DMS114 treated with DMSO at 0.1 percent for 48 hours (cell line): ENCODE measurements around the gene VKORC1.

Source experiments
- DNase-seq: peaks from one replicate; lab custom pipeline; 2025; ENCODE audit not compliant: unreplicated experiment; lab: John Stamatoyannopoulos, UW

VKORC1 gene

DNA sequence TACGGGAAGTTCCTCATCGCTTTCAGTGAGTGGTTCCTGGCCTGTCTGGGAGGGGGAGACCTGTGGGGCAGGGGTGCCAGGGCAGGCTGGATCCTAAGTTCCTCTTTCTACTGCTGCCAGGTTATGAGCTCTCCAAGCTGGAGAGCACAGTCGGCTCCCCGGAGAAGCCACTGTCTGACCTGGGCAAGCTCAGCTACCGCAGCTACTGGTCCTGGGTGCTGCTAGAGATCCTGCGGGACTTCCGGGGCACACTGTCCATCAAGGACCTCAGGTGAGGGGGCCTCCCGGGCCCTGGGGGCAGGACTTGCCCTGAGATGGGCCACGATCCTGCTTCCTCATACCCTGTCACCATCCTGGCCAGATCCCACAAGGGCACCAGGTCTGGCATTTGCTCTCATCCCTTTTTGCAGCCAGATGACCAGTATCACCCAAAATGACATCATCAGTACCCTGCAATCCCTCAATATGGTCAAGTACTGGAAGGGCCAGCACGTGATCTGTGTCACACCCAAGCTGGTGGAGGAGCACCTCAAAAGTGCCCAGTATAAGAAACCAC lies 35.8 kb upstream of the VKORC1 start:
- DNase-seq: no peak

DNA sequence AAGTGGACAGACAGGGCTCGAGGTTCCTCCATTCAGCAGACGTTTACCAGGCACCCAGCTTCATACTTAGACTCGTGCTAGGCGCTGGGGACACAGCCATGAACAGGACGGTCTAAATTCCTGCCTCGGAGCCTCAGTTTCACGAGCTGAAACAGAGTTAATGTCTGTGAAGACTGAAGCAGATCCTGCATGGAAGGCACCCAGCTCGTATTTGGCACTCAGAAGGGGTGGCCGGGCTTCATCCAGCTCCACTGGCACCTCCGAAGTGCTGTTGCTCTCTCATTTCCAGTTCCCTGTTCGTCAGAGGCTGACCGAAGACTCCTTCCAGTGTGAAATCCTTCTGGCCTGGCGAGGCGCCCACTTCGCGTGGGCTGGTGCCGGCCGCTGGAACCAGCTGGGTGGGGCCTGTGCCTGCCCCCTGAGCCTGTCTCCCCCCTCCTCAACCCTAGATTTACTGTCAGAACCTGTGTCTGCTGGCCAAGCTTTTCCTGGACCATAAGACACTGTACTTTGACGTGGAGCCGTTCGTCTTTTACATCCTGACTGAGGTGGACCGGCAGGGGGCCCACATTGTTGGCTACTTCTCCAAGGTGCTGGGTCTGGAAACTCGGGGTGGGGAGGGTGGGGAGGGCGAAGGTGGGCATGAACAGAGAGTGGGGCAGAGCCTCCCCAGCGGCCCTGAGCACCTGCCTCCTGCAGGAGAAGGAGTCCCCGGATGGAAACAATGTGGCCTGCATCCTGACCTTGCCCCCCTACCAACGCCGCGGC lies 35.2 kb upstream of the VKORC1 start:
- DNase-seq: no peak

DNA sequence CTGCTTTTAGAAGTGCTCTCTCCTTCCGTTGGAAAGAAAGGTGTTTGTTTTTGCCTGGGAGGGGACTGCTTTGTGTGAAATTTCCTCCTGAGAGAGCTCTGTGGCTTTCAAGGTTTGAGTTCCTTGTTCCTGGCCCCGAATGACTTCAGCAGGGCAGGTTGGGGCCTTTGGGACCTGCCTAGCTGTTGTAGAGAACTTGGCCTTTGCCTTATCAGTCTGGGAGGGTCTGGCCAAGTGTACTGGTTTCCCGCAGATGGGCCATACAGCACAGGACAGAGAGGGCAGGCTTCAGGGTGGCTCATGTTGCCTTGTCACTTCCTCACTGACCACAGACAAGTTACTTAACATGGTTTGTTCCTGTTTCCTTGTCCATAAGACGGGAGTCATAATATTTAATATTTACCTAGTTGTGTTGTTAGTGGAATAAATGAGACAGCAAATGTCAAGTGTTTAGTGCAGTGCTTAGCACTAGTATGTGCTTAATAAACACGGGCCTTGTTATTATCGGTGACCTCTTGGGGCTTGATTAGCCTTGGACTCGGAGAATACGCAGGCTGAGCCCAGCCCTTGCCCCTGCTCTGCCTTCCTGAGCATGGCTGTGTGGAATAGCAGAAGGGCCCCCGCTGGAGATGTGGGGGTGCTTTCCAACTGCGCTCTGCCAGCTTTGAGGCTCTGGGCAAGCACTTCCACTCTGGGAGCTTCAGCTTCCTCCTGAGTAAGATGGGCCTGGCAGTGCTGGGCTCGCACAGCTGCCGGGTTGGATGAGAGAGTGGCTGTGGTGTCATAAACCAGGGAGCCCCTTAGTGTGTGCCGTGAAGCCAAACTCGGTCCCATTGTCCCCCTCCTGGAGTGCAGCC lies 34.3 kb upstream of the VKORC1 start:
- no peak for DNase-seq

DNA sequence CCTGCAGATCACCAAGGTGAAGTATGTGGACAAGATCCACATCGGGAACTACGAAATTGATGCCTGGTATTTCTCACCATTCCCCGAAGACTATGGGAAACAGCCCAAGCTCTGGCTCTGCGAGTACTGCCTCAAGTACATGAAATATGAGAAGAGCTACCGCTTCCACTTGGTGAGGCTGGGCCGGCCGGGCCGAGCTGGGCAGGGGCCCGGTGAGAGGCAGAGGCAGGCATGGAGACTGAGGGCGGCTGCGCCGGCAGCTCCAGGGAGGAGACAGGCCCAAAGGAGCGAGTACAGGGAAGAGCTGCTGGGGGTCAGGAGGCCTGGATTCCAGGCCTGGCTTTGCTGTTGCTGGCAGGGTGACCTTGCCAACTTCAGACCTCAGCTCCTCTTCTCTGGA lies 32.6 kb upstream of the VKORC1 start:
- no peak for DNase-seq

DNA sequence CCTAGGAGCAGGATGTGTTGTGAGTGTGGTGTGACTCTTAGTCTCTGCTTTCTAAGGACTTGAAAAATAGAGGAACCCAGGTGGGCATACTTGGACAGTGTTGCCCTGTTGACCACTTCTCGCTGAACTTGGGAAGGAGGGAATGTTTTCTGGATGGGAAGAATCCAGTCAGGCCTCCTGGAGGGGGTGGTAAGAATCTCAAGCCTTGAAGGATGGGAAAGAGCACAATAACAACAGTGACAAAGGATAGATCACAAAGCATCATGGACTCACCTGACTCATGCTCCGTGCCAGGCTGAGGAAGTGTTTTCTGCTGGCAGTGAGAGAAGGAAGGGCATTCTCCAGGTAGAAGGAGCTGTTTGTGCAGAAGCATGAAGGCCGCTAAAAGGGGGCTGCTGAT lies 31.2 kb upstream of the VKORC1 start:
- DNase-seq: no peak

DNA sequence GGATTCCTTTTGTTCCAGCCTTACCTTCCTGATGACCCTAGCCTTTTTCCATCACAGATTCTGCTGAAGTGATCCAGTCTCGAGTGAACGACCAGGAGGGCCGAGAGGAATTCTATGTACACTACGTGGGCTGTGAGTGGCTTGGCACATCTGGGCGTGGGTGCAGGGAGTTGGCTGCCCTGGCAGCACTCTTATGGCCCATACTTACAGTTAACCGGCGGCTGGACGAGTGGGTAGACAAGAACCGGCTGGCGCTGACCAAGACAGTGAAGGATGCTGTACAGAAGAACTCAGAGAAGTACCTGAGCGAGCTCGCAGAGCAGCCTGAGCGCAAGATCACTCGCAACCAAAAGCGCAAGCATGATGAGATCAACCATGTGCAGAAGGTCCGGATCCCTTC lies 25.5 kb upstream of the VKORC1 start:
- no peak for DNase-seq

DNA sequence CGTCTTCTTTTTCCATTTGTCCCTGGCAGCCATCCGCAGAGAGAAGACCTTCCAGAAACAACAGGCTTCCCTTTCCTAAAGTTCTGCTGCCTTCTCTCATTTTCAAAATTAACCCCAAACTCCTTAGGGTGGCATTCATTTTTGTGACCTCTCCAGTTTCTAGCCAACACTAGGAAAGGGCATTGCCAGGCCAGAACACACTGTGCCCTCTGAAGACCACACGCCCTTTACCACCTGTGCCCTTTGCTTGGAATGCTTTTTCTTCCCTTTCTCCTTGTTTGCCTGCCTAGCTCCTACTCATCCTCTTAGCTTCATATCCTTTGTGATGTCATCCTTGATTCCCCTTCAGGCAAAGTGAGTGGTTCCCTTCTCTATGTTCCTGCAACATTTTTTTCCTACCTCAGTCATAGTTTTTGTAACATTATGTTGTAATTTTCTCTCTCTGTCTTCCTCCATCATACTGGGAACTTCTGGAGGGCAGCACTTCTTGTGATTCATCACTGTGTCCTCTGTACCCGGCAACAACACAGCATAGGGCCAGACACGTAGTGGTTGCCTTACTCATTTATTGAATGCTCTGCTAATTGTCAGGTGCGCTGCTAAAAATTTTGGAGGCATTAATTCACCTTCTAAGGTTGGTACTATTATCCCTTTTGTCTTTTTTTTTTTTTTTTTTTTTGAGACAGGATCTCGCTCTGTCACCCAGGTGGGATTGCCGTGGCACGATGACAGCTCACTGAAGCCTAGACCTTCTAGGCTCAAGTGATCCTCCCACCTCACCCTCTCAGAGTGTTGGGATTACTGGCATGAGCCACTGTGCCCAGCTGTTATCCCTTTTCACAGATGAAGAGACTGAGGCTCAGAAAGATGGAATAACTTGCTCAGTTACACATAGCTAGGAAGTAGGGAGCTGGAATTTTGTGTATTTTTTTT lies 23.9 kb upstream of the VKORC1 start:
- no peak for DNase-seq

DNA sequence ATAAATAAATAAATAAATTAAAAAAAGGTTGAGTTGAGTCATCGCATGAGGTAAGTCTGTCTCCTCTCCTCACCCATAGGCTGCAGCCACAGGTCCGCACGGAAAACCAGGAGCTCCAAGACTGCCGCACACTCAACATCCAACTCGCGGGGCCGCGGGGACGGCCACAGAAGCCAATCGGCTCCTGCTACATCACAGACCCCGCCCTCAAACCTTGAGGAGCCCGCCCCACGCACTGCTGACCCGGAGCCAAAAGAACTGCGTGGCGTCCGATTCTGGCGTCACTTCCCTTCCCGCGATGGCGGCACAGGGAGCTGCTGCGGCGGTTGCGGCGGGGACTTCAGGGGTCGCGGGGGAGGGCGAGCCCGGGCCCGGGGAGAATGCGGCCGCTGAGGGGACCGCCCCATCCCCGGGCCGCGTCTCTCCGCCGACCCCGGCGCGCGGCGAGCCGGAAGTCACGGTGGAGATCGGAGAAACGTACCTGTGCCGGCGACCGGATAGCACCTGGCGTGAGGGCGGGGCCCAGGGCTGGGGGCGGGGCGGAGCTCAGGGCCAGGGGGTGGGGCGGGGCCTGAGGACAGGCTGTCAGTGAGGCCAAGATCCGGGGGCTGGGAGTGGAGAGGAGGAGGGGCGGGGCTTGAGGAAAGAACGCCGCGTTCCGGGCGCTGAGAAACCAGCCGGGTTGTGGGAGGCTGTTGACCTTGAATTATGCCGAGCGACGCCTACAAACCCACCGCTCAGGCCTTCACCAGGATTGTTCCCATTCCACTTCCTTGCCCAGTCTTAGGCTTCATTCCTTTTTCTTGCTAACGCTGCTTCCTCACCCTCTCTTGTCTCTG lies 23.0 kb upstream of the VKORC1 start, which contains the start of gene KAT8:
KAT8 (plus strand) TSS at position 281 of the 839 bp plus-strand sequence; CDS start at position 299, 18 bp downstream.
- DNase-seq: peak; percentile 97

DNA sequence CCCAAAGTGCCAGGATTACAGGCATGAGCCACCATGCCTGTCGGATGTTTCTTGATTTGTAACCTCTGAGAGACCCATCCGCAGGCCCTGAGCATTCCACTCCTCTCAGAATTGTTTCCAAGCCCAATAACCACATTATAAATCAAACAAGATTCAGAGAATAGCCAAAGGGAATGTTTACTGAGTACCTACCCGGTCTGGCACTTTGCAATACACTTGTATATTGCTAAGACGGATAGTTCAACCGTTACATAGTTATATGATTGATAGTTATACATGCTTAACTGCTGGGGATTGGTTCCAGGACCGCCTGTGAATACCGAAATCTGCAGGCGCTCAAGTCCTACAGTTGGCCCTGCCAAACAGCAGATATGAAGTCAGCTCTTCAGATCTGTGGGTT lies 19.9 kb upstream of the VKORC1 start:
- no peak for DNase-seq

DNA sequence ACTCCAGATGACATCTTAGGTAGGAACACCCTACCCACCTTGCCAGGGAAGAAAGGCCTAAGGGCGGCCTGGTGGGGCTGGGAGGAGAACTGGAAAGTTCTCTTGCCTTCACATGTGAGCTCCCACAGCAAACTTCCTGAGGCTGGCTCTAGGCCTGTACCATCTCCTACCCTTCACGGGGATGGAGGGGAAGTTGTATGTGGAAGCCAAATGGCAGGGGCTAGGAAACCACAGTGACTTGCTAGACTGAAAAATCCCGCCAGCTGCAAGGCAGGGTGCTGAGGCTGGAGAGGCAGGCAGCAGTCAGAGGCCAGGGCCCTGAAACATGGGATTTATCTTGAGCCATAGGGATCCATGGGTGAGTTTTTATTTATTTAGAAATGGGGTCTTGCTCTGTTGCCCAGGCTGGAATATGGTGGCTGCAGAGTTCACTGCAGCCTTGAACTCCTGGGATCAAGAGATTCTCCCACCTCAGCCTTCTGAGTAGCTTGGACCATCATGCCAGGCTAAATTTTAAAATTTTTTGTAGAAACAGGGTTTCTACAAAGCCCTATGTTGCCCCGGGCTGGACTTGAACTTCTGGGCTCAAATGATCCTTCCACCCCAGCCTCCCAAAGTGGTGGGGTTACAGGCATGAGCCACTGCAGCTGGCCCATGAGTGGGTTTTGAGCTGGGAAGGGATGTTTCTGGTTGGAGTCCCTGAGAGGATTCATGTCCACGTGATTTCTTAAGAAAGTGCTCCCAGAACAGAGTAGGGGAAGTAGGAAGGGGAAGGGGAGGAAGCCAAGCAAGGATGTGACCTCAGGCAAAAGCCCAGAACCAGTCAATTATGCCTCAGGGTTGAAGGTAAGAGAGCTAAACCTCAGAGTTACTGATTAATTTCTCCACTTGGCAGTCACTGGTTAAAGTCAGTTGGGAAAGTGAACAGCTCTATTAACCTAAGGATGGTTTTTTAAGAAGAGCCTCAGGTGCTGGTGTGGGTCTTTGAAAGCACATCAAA lies 18.8 kb upstream of the VKORC1 start:
- DNase-seq: no peak

DNA sequence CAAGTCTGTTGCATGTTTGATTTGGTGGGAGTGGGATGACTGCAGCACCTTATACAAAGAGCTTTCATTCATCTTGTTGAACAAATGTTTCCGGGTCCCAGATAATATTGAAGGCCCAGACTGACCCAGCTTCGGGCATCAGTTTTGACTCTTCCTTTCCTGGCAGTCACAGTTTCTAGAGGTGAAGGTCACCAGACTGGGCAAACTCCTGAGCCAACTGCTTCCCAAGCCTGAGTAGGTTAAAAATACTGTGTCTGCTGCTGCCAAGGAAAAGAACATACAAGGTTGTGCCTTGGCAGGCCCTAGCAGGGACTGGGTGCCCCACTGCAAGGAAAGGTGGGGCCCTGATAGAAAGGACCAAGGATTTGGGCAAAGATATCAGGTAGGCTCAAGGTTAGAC lies 18.1 kb upstream of the VKORC1 start:
- DNase-seq: no peak

DNA sequence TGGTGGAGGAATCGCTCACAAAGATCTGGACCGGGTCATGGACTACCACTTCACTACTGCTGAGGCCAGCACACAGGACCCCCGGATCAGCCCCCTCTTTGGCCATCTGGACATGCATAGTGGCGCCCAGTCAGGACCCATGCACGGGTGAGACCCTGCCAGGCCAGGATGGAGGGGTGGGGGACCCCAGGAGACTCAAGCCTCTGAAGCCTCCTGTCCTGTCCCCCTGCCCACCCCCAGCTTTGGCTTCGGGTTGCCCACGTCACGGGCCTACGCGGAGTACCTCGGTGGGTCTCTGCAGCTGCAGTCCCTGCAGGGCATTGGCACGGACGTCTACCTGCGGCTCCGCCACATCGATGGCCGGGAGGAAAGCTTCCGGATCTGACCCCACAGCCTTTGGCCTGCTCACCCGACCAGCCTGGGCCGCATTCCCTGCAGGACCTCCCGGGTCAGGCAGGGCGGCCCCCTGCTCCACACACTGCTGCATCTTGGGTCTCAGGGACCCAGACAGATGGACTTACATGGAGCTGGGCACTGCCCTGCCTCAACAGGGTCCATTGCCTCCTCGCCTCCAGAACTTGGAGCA lies 17.4 kb upstream of the VKORC1 start:
- no peak for DNase-seq

DNA sequence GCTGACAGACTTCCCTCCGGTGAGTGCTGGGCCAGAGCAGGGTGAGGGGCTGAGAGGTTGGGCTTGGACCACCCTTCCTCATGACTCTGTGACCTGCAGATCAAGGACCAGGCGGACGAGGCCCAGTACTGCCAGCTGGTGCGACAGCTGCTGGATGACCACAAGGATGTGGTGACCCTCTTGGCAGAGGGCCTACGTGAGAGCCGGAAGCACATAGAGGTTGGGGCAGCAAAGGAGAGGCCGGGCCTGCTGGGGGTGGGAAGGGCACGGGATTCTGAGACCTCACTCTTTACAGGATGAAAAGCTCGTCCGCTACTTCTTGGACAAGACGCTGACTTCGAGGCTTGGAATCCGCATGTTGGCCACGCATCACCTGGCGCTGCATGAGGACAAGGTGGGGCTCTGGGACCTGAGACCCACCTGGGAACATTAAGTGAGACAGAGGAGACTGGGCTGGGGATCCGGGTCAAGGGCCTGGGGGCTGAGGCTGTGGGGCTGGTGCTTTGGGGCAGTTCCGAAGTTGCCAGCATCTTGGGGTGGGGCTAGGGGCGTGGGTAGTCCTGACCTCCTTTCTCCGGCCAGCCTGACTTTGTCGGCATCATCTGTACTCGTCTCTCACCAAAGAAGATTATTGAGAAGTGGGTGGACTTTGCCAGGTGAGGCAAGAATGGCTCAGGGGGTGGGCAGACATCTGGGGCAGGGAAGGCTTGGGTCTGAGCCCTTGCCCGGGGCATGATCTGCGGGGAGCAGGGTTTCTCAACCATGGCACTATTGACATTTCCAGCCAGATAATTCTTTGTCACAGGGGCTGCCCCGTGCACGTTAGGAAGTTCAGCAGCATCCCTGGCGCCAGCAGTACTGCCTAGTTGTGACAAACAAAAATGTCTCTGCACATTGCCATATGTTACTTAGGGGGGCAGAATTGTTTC lies 15.8 kb upstream of the VKORC1 start:
- no peak for DNase-seq

DNA sequence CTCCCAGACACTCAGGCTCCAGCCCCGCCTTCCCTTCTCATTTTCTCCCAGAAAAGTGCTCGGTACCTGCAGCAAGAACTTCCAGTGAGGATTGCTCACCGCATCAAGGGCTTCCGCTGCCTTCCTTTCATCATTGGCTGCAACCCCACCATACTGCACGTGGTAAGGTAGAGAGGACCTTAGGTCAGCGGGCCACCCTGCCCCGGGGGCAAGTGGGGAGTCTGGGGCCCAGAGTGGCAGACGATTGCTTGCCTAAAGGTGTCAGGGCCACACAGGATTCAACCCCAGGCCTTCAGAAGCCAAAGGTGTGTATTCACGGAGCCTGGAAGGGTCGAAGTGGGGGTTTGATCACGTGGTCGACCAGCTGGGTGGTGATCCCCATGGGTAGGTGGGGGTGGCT lies 15.0 kb upstream of the VKORC1 start:
- no peak for DNase-seq

DNA sequence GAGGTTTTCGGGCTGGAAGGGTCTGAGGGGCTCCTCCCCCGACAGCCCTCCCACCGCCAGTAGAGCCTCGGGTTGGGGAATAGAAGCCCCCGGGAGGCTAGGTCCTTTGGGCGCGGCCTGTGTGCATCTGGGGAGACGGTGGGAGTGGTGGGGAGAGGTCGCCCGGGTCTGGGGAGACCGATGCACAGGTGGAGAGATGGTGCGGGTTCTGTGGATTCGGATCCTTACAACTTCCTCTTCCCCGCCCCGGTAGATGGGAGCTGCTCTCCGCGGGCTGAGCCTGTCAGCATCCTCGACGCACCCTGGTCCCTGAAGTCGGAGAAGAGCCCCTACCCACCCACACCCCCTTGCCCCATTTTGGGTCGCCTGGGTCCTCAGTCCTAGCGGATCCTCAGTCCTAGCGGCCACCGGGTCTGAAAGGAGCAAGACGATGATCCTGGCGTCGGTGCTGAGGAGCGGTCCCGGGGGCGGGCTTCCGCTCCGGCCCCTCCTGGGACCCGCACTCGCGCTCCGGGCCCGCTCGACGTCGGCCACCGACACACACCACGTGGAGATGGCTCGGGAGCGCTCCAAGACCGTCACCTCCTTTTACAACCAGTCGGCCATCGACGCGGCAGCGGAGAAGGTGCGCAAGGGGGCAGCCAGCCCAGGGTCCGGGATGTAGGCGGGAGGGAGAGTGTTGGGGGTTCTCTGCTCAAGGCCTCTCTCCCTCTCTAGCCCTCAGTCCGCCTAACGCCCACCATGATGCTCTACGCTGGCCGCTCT lies 14.4 kb upstream of the VKORC1 start:
- no peak for DNase-seq

DNA sequence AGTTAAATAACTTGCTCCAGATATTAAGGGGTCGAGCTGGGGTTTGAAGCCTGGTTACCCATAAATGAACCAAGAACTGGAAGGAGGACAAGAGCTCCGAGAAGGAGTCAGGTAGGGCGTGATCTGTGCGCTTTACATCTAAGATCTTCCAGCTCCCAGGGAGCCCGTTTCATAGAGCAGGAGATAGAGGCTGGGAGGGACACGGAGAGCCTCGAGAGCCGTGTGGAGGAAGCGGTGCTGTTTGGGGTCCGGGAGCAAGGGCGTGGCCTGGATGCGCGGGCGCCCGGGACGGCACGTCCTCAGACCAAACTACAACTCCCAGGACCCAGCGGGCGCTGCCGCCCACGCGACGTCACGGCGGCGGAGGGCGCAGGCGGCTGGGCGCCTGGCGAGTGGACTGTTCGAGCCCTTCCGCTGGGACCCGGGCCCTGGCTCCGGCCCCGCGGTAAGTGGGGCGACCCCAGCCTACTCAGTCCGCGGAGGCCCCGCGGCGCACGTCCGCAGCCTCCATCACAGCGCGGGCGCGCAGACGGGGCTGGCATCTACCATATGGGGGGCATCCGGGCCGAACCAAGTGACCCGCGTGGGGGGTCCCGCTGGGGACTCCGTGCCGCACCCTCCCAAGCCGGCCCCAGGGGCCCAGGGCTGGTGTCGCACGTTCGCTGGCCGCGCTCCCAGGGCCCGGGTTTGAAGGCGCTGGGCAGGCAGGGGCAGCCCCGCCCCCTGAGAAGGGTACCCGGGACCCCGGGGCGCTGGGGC lies 13.6 kb upstream of the VKORC1 start, which contains the start of gene BCKDK:
BCKDK (plus strand) TSS at position 352 of the 759 bp plus-strand sequence. CDS start 838 bp downstream, outside the sequence.
- DNase-seq: peak; percentile 67
